HL-60 (cell line): ENCODE measurements around the gene POLR3E.

ENCODE experiments used
- DNase-seq, 2 experiments: peaks; one replicate each; pipeline ENCODE4 v3.0.0-alpha.2; 2010 to 2020; ENCODE audit warnings: low read depth in 1 of 2, low spot score in 1 of 2
- H3K27ac ChIP-seq: fragments of 250-450 bp; sonication (Bioruptor Pico); replicated peaks from 2 replicates; pipeline ENCODE4 v1.5.1; 2020; ENCODE audit warnings: mild to moderate bottlenecking, moderate library complexity
- H3K27me3 ChIP-seq: fragments of 250-450 bp; sonication (Bioruptor Pico); 2 replicates; pipeline ENCODE4 v1.5.1; 2021; ENCODE audit warnings: mild to moderate bottlenecking, moderate library complexity; ENCODE audit not compliant: insufficient read depth, poor library complexity, severe bottlenecking
- H3K4me3 ChIP-seq: replicated peaks from 2 replicates; pipeline ENCODE4 v1.5.1; 2011; ENCODE audit warnings: mild to moderate bottlenecking, control low read depth, low read length; ENCODE audit not compliant: insufficient read depth
- CTCF ChIP-seq: IDR thresholded peaks from one replicate; pipeline ENCODE4 v1.5.1; 2011; ENCODE audit warnings: low read length, control low read depth, inconsistent platforms; ENCODE audit not compliant: insufficient read depth
- GABPA ChIP-seq: IDR thresholded peaks from 2 replicates; pipeline ENCODE4 v1.6.1; 2012; ENCODE audit warnings: low read depth
- POLR2AphosphoS5 ChIP-seq: IDR thresholded peaks from 2 replicates; pipeline ENCODE4 v1.6.1; 2012; ENCODE audit warnings: low read depth
- REST ChIP-seq: IDR thresholded peaks from 2 replicates; pipeline ENCODE4 v1.6.1; 2012; ENCODE audit warnings: low read depth; ENCODE audit not compliant: insufficient replicate concordance
- SPI1 ChIP-seq: IDR thresholded peaks from 2 replicates; pipeline ENCODE4 v1.6.1; 2012; ENCODE audit warnings: low read depth, mild to moderate bottlenecking, borderline replicate concordance

The POLR3E gene

GRCh38 chr16:22291020-22291419, 6.2 kb upstream of the POLR3E start:
- no peak overlapping the region for H3K4me3 ChIP-seq
- no peak for DNase-seq
- no peak overlapping the region for H3K27ac ChIP-seq
- TF ChIP-seq POLR2AphosphoS5 = no peak
- no peak for TF ChIP-seq CTCF
- no peak for TF ChIP-seq SPI1
- no peak for TF ChIP-seq GABPA
- TF ChIP-seq REST = no peak
- no peaks in the 10 kb centered on the region for H3K27me3 ChIP-seq

- Histone ChIP-seq H3K4me3 (no peak overlapping the region), H3K27ac (no peak overlapping the region), H3K27me3 (no peaks in the 10 kb centered on the region)
- TF ChIP-seq CTCF (no peak), GABPA (no peak), POLR2AphosphoS5 (no peak), SPI1 (no peak), REST (no peak)
- no peak for DNase-seq
These were observed 5.3 kb upstream of the POLR3E start for GRCh38 chr16:22291860-22292318.

DNA sequence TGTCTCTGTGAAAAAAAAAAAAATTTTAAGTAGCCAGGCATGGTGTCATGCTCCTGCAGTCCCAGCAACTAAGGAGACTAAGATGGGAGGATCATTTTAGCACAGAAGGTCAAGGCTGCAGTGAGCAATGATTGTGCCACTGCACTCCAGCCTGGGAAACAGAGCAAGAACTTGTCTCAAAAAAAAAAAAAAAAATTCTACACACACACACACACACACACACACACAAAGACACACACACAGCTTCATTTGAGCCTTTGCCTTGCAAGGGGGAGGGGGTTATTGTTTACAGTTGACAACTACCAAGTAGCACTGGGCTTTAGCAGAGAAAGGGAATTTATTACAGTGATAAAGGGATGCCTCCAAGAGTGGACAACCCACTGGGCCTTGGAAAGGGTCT, 4.9 kb upstream of the POLR3E start:
- no peaks in the 10 kb centered on the region for H3K27me3 ChIP-seq
- TF ChIP-seq GABPA (no peak), CTCF (no peak), REST (no peak), POLR2AphosphoS5 (no peak), SPI1 (no peak)
- H3K27ac ChIP-seq = no peak overlapping the region
- no peak for DNase-seq
- H3K4me3 ChIP-seq = no peak overlapping the region
